Right renal pelvis (tissue), 4 donors: ENCODE data around the gene EFNA3. TPM values are rescaled to one million over a fixed set of nuclear protein-coding genes. Genes with fewer than 3 reads are reported as not detected.

Experiments used
- DNase-seq, 4 donors: peaks; one replicate each; pipeline ENCODE4 v3.0.0-alpha.2; 2013; ENCODE audit warnings: low read depth in 4 of 4, low spot score in 3 of 4, missing footprints in 1 of 4
- polyA plus RNA-seq, 4 donors: library from polyadenylated mRNA; unstranded; fragments of 120-200 nt; gene quantifications; one replicate each; pipeline ENCODE4 v1.2.1, GENCODE V29; 2013; ENCODE audit not compliant: insufficient read length in 4 of 4

The EFNA3 gene
- polyA plus RNA-seq, 4 donors = 6.0 to 7.9 (median 7.1) TPM

DNA sequence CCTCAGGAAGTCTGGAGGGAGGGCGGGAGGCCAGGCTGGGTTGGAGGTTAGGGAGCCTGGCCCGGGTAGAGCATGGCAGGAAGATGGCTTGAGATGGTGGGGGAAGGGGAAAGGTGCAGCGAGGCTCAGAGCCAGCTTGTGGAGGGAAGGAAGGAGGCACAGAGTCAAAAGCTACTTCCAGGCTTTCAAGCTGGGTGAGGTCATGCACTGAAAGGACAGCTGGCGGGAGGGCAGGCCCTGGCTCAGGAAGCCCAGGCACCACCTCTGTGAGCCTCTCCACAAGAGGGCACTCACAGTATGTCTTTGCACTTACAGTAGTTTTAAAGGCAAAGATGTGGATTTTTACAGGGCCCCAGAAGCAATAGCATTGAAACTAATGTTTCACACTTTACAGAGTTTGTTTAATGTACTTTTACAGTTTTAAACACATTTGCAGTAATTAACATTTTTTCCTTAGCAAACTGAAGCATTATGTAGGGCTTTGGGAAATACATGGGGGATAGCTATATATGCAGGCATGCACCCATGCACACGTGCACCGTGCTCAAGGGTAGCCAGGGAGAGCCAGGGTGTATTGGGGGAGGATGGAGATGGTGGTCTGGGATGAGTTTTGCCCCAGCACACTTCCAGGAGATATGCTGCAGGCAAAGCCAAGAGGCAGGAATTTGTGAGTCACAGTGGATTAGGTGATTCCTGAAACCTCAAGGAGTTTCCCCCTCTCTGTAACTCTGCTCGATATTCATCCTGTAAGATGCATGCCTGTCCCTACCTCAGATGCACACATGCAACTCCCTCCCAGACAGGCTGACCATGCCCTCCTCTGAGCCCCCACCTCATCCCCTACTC is 33.6 kb upstream of the EFNA3 start:
- DNase-seq = no peak

DNA sequence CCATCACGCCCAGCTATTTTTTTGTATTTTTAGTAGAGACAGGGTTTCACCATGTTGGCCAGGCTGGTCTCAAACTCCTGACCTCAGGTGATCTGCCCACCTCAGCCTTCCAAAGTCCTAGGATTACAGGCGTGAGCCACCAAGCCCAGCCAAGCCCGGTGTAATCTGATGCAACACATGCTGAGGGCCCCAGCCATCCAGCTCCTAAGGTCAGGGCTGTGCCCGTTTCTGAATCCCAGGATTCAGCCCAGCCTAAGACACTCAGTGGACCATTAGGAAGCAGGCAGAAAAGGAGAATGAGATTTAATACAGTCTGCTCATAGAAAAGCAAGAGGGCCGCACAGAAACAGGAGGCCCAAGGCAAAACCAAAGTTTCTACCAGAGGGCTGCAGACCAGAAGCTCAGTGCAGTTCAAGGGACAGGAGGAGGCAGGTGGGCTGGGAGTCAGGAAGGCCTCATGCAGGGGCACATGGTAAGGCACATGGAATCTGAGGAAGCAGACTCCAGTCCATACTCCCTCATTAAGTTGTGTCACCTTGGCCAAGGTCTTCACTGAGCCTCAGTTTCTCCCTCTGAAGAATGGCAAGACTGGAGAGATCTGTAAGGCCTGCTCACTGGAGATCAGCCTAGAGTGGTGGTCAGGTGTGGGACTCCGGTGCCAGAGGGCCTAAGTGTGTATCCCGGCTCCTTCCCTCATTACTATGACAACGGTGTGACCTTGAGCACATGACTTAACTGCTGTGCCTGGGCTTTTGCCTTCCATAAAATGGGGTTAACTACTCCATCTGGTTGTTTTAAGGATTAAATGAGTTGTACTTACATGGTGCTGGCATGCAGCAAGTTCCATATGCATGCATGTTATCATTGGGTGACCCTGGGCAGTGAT is 29.9 kb upstream of the EFNA3 start:
- no peak for DNase-seq

DNA sequence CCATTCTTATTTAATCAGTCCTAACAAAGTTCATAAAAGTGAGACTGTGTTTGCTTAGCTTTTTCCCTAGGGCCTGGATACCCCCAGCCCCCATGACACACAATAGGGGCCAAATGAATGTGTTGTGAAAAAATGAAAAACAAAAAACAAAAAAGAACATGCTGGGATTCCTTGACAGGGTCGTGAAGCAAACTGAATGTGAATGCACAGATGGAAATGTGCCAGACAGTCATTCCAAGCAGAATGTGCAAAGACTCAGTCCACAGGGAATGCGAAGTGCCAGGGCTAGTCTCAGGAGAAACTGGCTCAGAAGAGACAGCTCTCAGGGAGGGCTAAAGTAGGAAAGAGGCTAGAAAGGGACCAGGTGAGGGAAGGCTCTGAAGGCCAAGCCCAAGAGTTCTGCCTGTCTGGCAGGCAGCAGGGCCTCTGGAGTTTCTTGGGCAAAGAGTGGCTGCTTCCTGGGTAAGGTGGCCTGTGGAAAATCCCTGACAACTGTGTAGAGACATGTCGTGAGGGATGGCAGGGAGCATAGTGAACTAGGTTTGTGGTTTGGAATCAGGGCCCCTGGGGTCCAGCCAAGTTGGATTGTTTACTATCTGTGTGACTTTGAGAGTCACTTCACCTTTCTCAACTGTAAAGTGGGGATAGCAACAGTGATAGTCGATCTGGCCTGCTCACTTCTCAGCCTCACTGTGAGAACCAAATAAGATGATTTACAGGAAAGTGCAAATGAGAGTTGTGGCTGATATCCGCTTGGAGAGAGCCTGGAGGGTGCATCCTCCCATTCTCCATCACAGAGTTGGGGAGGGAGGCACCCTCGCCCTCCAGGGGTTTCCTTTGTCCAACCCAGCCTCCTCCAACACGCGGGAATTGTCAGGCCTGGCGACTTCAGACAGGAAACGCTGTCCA is 28.7 kb upstream of the EFNA3 start:
- DNase-seq = no peak

DNA sequence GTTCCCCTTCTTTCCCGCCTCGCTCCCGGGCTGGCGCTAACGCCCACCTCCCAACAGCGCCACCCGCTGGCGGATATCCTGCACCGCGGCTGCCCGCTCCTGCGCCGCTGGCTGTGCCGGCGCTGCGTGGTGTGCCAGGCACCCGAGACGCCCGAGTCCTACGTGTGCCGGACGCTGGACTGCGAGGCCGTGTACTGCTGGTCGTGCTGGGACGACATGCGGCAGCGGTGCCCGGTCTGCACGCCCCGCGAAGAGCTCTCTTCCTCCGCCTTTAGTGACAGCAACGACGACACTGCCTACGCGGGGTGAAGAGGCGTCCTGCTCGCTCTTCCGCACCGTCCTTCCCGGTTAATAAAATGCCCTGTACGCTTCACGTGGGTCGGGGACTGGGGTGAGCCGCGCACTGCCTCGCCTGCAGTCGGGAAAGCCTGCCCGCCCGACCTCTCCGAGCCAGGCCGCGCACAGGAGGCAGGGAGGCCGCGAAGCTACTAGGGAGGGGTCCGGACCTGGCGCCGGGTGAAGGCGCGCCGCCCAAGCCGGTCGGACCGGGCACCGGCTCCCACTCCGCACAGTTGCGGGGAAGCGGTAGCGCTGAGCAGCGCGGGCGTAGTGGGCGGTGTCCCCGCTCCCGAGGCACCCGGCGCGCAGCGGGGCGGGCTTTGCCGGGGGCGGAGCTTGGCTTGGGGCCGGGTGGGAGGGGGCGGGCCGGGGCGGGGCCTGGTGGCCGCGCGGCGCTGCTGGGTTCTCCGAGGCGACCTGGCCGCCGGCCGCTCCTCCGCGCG is 27.9 kb upstream of the EFNA3 start, which contains the start of gene ADAM15:
Gene ADAM15, plus strand, starts transcription at position 757 of the 782 bp plus-strand sequence. CDS start 71 bp downstream, outside the sequence.
- peak in 1 of 4 donors; percentile 54 for DNase-seq

DNA sequence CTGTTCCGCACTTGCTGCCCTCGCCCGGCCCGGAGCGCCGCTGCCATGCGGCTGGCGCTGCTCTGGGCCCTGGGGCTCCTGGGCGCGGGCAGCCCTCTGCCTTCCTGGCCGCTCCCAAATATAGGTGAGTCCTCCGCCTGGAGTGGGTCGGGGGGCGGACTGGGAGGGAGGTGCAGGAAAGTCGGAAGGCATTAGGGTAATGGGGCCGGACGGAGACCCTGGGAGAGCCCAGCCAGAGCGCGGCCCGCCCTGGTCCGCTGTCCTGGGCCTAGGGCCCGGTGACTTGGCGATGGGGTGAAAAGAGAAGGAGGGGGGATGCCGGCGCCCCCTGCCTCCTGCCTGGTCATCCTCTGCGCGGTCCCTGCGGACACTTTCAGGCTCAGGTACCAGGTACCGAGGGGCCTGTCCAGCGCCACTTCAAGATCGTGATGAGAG is 27.3 kb upstream of the EFNA3 start:
- DNase-seq = no peak

DNA sequence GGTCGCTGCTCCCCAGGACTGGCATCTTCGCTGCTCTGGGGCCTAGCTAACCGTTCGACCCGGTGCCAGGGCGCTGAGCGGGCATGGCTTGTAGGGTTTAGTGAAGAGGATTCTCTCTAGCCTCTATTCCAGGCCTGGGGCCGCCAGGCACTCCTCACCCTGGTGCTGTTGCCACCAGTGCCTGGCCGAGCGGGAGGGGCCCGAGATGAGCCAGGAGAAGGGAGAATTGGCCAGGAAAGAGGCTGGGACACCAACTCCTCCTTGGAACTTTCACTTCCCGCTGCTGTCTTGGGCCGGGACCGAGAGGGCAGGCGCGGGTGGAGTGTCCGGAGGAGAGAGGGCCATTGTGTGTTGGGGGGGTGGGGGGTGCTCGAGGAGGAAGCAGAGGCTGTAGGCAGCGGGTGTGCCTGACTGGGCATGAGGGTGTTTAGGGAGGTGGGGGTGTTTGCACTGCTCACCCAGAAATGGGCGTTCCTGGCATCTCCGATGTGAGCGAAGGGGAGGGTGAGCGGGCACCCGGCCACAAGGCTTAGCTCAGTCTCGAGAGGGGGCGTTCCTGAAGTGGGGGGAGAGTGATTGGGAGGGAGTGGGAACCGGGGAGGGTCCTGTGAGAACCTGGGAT is 26.7 kb upstream of the EFNA3 start:
- no peak for DNase-seq

DNA sequence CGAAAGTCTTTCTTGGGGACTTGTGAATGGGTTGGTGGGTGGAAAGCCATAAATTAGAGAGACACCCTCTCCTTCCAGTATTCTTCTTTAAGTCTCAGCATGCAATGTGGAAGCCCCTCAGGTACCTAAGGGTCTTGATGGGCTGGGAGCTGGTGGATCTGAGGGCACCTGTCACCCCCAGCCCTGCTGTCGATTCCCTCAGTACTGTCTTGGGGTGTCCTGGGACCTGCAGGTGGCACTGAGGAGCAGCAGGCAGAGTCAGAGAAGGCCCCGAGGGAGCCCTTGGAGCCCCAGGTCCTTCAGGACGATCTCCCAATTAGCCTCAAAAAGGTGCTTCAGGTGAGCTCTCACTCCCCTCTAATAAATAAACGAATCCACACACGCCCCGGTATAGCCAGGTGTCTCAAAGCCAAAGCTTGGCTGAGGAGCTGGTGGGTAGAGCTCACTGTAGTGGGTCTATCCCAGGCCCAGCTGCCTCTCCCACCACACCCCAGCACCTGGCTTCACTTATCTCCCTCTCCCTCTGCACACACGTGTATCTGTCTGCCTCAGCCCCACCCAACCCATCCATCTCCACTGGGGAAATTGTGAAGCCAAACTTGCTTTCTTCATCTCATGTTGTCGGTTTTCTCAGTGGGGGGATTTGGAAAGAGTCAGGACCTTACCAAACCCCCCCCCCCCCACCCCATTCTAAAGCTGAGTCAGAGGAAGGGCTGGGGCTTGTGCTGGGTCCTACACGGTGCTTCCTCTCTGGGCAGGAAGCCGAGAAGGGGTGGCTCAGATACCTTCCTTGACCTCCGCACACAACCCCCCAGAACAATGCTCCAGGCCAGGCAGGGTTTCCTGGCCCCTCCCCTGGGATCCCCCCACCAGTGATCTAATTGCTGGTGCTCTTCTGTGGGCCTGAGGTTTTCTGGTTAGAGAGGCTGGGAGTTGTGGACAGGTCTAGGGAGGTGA is 25.9 kb upstream of the EFNA3 start:
- DNase-seq = no peak

DNA sequence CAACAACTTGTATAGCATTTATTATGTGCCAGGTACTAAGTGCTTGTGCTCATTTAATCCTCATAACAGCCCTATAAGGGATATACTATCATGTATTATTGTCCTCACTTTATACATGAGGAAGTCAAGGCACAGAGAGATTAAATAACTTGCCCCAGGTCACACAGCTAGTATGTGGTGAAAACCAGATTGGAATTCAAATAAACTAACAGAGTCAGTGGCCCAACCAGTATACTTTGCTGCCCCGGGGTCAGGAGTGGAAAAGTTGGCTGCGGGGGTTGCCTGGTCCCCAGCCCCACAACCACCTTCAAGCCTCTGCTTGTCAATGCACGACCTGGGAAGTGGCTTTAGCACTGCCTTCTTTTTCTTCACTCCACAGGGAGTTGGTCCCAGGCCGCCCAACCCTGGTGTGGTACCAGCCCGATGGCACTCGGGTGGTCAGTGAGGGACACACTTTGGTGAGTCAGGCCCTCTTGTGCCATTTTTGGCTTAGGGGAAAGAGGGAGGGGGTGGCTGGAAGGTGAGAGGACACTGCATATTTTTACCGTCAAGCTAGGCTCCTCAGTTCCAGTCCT is 25.0 kb upstream of the EFNA3 start:
- no peak for DNase-seq

DNA sequence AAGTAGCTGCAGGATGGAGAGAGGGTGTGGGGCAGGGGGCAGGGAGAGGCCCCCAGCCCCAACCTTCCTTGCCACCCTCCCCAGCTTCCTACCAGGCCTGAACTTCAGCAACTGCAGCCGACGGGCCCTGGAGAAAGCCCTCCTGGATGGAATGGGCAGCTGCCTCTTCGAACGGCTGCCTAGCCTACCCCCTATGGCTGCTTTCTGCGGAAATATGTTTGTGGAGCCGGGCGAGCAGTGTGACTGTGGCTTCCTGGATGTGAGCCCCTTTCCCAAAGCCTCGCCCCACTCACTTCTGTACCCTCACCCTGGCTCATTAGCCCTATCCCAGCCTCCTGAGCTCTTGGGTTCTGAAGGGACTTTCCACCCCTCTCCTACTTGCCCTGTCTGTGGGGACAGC is 21.5 kb upstream of the EFNA3 start:
- DNase-seq = no peak

DNA sequence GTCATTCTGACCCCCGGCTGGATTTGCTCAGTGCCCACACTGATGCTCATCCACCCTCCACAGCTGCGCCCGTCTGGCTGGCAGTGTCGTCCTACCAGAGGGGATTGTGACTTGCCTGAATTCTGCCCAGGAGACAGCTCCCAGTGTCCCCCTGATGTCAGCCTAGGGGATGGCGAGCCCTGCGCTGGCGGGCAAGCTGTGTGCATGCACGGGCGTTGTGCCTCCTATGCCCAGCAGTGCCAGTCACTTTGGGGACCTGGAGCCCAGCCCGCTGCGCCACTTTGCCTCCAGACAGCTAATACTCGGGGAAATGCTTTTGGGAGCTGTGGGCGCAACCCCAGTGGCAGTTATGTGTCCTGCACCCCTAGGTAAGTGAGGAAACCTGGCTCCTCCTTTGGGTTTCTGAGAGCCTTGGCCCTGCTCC is 20.8 kb upstream of the EFNA3 start:
- no peak for DNase-seq

DNA sequence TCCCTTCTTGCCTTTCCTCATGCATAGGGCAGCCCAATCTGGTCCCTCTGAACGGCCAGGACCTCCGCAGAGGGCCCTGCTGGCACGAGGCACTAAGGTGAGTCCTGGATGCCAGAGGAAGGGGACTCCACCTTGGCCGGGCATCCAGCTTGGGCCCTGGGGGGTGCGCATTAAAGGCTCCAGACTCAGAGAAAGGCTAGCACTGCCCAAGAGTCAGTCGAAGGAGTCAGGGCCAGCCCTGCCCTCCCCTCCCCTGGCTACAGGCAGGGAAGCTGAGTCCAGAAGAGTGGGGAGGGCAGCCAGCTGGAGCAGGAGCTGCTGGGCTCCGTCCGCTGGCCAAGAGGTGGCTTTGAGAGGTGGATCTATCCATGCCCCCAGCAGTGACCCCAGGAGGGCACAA is 17.9 kb upstream of the EFNA3 start:
- no peak for DNase-seq

DNA sequence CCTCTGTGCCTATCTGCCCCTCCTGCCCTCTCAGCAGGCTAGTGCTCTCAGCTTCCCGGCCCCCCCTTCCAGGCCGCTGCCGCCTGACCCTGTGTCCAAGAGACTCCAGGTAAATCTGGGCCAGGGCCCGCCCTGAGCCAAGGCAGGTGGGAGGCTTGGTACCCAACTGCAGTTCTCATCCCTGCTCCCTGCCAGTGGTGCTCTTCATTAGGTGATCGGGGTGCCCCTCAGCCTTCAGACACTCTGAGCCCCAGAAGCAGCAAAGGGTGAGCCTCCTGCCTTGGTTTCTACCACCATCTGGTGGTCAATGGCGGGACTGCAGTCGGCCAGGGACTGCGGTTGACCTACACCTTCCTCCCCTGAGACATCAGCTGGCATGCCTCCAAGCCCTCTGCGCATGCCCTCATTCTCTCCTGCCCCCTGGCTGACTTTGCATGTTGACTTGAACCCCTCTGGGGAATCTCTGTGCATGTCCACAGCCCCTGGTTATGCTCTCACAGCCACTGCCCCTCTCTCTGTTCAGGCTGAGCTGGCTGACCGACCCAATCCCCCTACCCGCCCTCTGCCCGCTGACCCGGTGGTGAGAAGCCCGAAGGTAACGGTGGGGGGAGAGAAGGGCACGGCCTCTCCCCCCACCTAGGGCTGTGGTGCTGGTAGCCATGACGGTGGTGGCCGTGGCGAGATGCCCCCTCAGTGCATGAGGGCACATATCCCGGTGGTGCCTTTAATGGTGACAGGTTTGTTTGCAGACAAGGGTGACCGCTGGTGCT is 17.1 kb upstream of the EFNA3 start:
- peak in 1 of 4 donors; percentile 73 for DNase-seq

DNA sequence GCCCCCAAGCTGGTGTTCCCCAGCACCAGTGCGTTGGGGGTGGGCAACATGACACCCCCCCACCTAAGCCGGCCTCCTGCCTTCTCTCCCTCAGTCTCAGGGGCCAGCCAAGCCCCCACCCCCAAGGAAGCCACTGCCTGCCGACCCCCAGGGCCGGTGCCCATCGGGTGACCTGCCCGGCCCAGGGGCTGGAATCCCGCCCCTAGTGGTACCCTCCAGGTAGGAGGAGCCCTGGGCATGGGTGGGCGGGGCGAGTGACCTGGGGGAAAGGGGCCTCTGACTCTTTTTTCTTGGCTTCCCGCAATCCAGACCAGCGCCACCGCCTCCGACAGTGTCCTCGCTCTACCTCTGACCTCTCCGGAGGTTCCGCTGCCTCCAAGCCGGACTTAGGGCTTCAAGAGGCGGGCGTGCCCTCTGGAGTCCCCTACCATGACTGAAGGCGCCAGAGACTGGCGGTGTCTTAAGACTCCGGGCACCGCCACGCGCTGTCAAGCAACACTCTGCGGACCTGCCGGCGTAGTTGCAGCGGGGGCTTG is 16.4 kb upstream of the EFNA3 start:
- DNase-seq = no peak

DNA sequence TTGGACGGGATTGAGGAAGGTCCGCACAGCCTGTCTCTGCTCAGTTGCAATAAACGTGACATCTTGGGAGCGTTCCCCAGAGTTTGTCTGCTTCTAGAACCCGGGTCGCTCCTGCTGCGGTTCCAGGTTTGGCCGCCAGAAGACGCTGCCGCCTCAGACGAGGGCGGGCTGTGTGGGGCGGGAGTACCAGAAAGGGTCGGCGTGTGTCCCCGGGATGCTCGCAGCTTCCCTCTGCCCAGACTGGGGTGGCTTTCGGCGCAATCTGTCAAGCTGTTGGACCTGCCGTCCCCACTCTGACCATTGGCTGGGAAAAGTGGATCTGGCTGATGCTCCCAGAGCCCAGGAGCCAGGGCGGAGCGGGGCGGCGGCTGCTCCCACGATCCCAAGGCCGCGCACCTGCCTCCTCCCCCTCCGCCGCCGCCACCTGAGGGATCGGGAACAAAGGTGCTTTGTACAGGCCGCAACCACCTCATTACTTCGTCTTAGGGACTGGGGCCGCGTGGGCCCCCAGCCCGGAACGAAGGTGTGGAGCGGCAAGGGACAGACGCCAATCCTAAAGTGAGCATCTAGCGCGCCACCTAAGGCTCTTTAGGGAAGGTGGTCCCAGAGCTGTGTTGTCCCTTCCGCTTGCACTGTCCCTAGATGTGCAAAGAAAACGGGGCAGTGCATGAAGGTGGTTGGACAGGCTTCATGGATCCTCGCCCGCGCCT is 15.8 kb upstream of the EFNA3 start:
- DNase-seq = no peak

DNA sequence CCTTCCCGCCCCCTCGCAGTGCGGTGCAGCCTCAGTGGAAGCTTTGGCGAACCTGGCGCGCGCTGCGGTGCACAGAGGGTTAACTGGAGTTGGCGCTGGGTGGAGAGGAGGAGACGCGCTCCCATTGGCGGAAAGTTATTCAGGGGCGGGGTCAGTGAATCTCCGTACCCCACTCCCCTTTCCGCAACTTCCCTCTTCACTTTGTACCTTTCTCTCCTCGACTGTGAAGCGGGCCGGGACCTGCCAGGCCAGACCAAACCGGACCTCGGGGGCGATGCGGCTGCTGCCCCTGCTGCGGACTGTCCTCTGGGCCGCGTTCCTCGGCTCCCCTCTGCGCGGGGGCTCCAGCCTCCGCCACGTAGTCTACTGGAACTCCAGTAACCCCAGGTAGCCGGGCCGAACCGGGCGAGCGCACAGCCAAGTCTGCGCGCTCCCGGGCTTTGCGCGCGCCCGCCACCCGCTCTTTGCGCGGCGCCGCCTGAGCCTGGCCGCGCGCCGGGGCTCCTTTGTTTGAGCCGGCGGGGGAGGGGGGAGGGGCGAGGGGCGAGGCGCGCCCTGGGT is 15.0 kb upstream of the EFNA3 start, which contains the start of gene EFNA4:
Gene EFNA4, plus strand, starts transcription at position 191 of the 561 bp plus-strand sequence. Its CDS starts 84 bp downstream, at position 275.
- DNase-seq = peak; percentile 82 to 87 (median 84)
